MG63 (cell line): ENCODE measurements around the gene CLCNKB. TPM values are rescaled to one million over a fixed set of nuclear protein-coding genes. Genes with fewer than 3 reads are reported as not detected.
"Not testable (repeated sequence)": the region's sequence is repeated elsewhere in the genome, so short reads cannot be mapped to it uniquely, and the experiment has no call there.

Source experiments
- DNase-seq: peaks from one replicate; pipeline ENCODE4 v3.0.0-alpha.2; 2020
- H3K27me3 ChIP-seq: fragments of 250-450 bp; sonication (Bioruptor Pico); 2 replicates; pipeline ENCODE4 v1.5.1; 2020; ENCODE audit warnings: mild to moderate bottlenecking, moderate library complexity
- H3K36me3 ChIP-seq: fragments of 250-450 bp; sonication (Bioruptor Pico); 2 replicates; pipeline ENCODE4 v1.5.1; 2020; ENCODE audit warnings: mild to moderate bottlenecking, moderate library complexity
- H3K4me3 ChIP-seq: fragments of 250-450 bp; sonication (Bioruptor Pico); 2 replicates; pipeline ENCODE4 v1.5.1; 2020; ENCODE audit warnings: mild to moderate bottlenecking, moderate library complexity
- H3K9me3 ChIP-seq: fragments of 250-450 bp; sonication (Bioruptor Pico); 2 replicates; pipeline ENCODE4 v1.5.1; 2020; ENCODE audit warnings: mild to moderate bottlenecking, moderate library complexity
- total RNA-seq: library from RNA; depleted of rRNA; stranded (reverse); fragments of >200 nt; shearing (Covaris generic); gene quantifications from 2 replicates; pipeline ENCODE4 v1.2.3, GENCODE V29; 2014; ENCODE audit warnings: low replicate concordance

Gene CLCNKB
- total RNA-seq, 1 experiment from 2014 or later: not detected

- Histone ChIP-seq H3K36me3 (no peaks in the 10 kb centered on the region), H3K4me3 (no peak overlapping the region), H3K27me3 (no peaks in the 10 kb centered on the region), H3K9me3 (no peaks in the 10 kb centered on the region)
- no peak for DNase-seq
Measured at GRCh38 chr1:16023050-16023653, 20.4 kb upstream of the CLCNKB start.

- H3K9me3 ChIP-seq, DNase-seq, H3K4me3 ChIP-seq, H3K36me3 ChIP-seq, H3K27me3 ChIP-seq: not testable (repeated sequence)
Measured at GRCh38 chr1:16026302-16026701, 17.3 kb upstream of the CLCNKB start.

- no peak overlapping the region for H3K4me3 ChIP-seq
- H3K27me3 ChIP-seq: no peaks in the 10 kb centered on the region
- no peaks in the 10 kb centered on the region for H3K36me3 ChIP-seq
- H3K9me3 ChIP-seq: no peaks in the 10 kb centered on the region
- no peak for DNase-seq
Measured at GRCh38 chr1:16026723-16027484, 16.7 kb upstream of the CLCNKB start.

- Histone ChIP-seq H3K9me3 (no peaks in the 10 kb centered on the region), H3K36me3 (no peaks in the 10 kb centered on the region), H3K4me3 (no peak overlapping the region), H3K27me3 (no peaks in the 10 kb centered on the region)
- DNase-seq: no peak
Measured at GRCh38 chr1:16028237-16029002, 15.2 kb upstream of the CLCNKB start.

DNA sequence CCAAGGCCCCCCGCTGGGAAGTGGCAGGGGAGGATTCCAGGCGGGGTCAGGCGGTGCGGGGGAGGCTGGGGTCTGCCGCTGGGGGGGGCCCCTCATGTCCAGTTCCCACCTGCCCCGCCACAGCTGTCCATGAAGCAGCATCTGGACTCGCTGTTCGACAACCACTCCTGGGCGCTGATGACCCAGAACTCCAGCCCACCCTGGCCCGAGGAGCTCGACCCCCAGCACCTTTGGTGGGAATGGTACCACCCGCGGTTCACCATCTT, 14.6 kb upstream of the CLCNKB start:
- not testable (repeated sequence) for DNase-seq, H3K9me3 ChIP-seq, H3K4me3 ChIP-seq, H3K27me3 ChIP-seq, H3K36me3 ChIP-seq

DNA sequence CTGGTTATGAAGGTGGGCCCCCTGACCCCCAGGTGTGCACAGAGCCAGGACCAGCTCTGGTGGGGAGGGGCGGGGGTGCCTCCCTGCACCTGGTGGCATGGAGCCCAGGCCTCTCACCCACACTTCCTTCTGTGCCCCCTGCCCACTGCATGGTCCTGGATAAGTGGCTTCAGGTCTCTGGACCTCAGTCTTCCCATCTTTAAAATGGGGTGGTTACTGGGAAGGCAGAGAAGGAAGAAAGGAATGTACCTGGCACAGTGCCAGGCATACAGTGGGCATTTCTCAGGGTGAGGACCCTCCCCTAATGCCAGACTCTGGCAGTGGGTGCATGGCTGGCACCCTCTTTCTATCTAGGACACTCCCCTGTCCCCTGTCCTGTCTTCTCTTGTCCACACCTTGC, 14.3 kb upstream of the CLCNKB start:
- no peak for DNase-seq
- H3K4me3 ChIP-seq: no peak overlapping the region
- no peaks in the 10 kb centered on the region for H3K27me3 ChIP-seq
- no peaks in the 10 kb centered on the region for H3K9me3 ChIP-seq
- H3K36me3 ChIP-seq: no peaks in the 10 kb centered on the region

DNA sequence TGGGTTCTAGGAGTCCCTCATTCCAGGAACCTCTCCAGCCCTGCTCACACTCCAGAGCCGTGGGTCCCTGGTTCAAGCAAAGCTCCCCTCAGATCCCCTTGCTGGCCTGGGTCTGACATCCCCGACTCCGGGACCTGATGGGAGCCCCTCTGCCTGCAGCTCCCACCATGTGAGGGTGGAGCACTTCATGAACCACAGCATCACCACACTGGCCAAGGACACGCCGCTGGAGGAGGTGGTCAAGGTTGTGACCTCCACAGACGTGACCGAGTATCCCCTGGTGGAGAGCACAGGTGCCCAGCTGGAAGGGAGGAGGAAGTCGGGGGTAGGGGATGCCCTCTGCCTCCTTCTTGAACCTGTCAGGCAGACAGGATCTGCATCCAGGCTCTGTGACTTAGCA, 12.0 kb upstream of the CLCNKB start:
- Histone ChIP-seq H3K9me3 (no peaks in the 10 kb centered on the region), H3K36me3 (no peaks in the 10 kb centered on the region), H3K27me3 (no peaks in the 10 kb centered on the region), H3K4me3 (no peak overlapping the region)
- no peak for DNase-seq

DNA sequence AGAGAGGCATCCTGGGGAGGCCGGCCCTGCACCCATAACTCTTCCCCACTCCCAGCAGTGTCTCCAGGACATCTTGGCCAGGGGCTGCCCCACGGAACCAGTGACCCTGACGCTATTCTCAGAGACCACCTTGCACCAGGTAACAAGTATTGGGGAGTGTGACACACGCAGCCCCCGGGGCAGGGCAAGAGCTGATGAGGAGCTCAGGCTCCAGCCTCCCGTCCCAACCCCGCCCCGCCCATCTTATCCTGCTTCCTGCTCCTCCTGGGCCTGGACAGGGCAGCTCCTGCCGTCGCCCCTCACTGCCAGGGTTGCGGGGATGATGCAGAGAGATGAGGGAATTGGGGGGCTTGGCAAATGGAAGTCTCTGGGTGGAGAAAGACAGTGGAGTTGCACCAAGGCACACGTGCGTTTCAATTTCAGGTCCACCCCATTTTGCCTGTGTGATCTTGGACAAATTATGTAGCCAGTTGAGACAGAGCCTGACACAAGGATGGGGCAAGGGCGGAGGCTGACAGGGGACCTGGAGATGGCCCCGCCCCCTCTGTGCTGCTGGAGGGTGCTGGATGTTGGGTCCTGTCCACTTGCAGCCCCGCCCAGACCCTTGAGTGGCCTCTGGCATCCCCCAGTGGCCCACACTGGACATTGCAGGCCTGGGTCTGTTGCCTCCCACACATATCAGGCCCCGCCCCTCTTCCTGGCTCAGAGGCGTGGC, 11.0 kb upstream of the CLCNKB start:
- no peak overlapping the region for H3K4me3 ChIP-seq
- no peaks in the 10 kb centered on the region for H3K36me3 ChIP-seq
- H3K9me3 ChIP-seq: no peaks in the 10 kb centered on the region
- no peaks in the 10 kb centered on the region for H3K27me3 ChIP-seq
- peak; percentile 84 for DNase-seq

GRCh38 chr1:16033103-16033632, 10.4 kb upstream of the CLCNKB start:
- not testable (repeated sequence) for H3K27me3 ChIP-seq, H3K9me3 ChIP-seq, DNase-seq, H3K36me3 ChIP-seq, H3K4me3 ChIP-seq

GRCh38 chr1:16036461-16036860, 7.1 kb upstream of the CLCNKB start:
- H3K9me3 ChIP-seq, H3K27me3 ChIP-seq, DNase-seq, H3K36me3 ChIP-seq, H3K4me3 ChIP-seq: not testable (repeated sequence)

- Histone ChIP-seq H3K36me3 (no peaks in the 10 kb centered on the region), H3K4me3 (no peak overlapping the region), H3K9me3 (no peaks in the 10 kb centered on the region), H3K27me3 (no peaks in the 10 kb centered on the region)
- DNase-seq: no peak
Measured at GRCh38 chr1:16038620-16038912, 5.0 kb upstream of the CLCNKB start.

- H3K4me3 ChIP-seq, H3K27me3 ChIP-seq, H3K36me3 ChIP-seq, H3K9me3 ChIP-seq, DNase-seq: not testable (repeated sequence)
Measured at GRCh38 chr1:16039871-16040270, 3.7 kb upstream of the CLCNKB start.

DNA sequence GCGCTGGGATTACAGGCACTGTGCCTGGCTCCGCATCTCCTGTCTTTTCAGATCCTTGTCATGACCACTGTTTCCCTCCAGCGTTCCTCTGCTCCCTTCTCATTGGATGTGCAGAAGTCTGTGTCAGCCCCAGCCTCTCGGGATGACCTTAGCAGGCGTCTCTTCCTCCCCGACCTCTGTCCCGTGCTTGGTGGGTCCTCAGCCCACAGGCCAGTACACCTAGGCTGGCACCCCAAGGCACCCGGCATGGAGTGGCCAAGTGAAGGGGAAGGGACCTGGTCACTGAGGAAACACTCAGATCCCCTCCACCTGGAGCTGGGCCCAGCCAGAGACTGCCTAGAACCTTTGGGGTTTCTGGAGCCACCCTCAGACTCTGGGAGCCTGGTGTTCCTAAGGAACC, 2.4 kb upstream of the CLCNKB start:
- H3K36me3 ChIP-seq: no peaks in the 10 kb centered on the region
- no peak overlapping the region for H3K4me3 ChIP-seq
- no peaks in the 10 kb centered on the region for H3K9me3 ChIP-seq
- DNase-seq: no peak
- no peaks in the 10 kb centered on the region for H3K27me3 ChIP-seq

- H3K4me3 ChIP-seq: no peak overlapping the region
- no peaks in the 10 kb centered on the region for H3K27me3 ChIP-seq
- no peaks in the 10 kb centered on the region for H3K9me3 ChIP-seq
- no peaks in the 10 kb centered on the region for H3K36me3 ChIP-seq
- DNase-seq: no peak
Measured at GRCh38 chr1:16042096-16042495, 1.5 kb upstream of the CLCNKB start.

DNA sequence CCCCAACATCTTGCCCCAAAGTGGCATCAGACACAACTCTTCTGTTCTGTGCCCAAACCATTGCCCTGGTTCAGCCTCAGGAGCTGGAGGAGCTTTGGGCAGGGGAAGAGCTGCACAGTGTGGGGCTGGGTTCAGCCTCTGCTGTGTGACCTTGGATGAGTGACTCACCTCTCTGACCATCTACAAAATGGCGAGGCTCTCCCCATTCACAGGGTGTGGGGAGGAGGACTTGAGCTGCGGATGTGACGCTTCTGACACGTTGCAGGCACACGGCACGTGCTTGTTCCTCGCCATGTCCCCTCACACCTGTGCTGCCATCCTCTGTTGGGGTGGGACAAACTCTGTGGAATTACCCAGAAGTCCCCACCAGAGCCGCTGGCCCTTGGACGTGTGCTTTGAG, 928 bp upstream of the CLCNKB start:
- H3K36me3 ChIP-seq, H3K27me3 ChIP-seq, H3K9me3 ChIP-seq, H3K4me3 ChIP-seq, DNase-seq: not testable (repeated sequence)

DNA sequence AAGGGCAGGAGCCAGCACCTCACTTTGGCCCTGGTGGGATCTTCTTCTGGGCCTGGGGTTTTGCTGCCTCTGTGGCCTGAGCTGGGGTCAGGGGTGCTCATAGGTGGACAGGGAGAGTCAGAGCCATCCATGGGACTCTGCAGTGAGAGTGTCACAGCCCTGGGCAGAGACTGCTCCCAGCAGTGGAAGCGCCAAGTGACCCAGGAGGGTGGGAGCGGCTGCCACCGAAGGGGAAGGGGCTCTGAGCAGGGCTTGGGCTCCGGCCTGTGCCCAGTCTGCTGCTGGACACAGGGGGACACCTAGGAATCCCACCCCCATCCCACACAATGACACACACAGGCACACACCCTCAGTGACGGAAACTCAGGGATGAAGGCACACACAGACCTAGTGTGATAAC, 368 bp downstream of the CLCNKB start:
- Histone ChIP-seq H3K36me3 (no peaks in the 10 kb centered on the region), H3K4me3 (no peak overlapping the region), H3K9me3 (no peaks in the 10 kb centered on the region), H3K27me3 (no peaks in the 10 kb centered on the region)
- DNase-seq: no peak

GRCh38 chr1:16046842-16047241, 3.3 kb downstream of the CLCNKB start:
- DNase-seq: peak; percentile 50
- no peaks in the 10 kb centered on the region for H3K9me3 ChIP-seq
- H3K4me3 ChIP-seq: no peak overlapping the region
- no peaks in the 10 kb centered on the region for H3K36me3 ChIP-seq
- no peaks in the 10 kb centered on the region for H3K27me3 ChIP-seq
